Caco-2 (cell line): ENCODE measurements around the gene NDST1. TPM values are rescaled to one million over a fixed set of nuclear protein-coding genes. Genes with fewer than 3 reads are reported as not detected.

ENCODE experiments used
- BruUV-seq: library from RNA; stranded (reverse); fragments of 400-500 nt; replicated peaks from 2 replicates; lab custom pipeline; 2021; lab: Mats Ljungman, UMichigan
- CTCF ChIA-PET: fragments of 300-600 bp; sonication (Branson Sonifier 250); formaldehyde crosslinking; loops from one replicate; lab custom pipeline; 2022; ENCODE audit warnings: antibody characterized with exemption; lab: Charles Lee
- POLR2A ChIA-PET: fragments of 300-600 bp; sonication (Branson Sonifier 250); formaldehyde crosslinking; loops from one replicate; lab custom pipeline; 2022; ENCODE audit warnings: antibody characterized with exemption; lab: Charles Lee
- DNase-seq, 2 experiments: peaks; one replicate each; pipeline versions ENCODE4 v3.0.0 to v3.0.0-alpha.2; 2020 to 2022
- H3K27me3 ChIP-seq: replicated peaks from 2 replicates; pipeline ENCODE4 v1.6.0; 2011; ENCODE audit warnings: low read length; ENCODE audit not compliant: control insufficient read depth, insufficient read depth
- H3K36me3 ChIP-seq: 2 replicates; pipeline ENCODE4 v1.5.1; 2011; ENCODE audit warnings: low read length; ENCODE audit not compliant: control insufficient read depth, insufficient read depth
- H3K4me1 ChIP-seq: fragments of 250-450 bp; sonication (Bioruptor Pico); 2 replicates; pipeline ENCODE4 v1.5.1; 2020; ENCODE audit warnings: mild to moderate bottlenecking
- H3K4me3 ChIP-seq: 2 replicates; pipeline ENCODE4 v1.5.1; 2011; ENCODE audit warnings: low read depth, mild to moderate bottlenecking, control low read depth, low read length
- H3K9me3 ChIP-seq: fragments of 250-450 bp; sonication (Bioruptor Pico); 2 replicates; pipeline ENCODE4 v1.5.1; 2020; ENCODE audit warnings: mild to moderate bottlenecking, moderate library complexity
- H3K27ac Mint-ChIP-seq: one replicate; pipeline ENCODE4 v1.8.0; 2022; ENCODE audit warnings: mixed read lengths; ENCODE audit not compliant: unreplicated experiment
- H3K27me3 Mint-ChIP-seq: one replicate; pipeline ENCODE4 v1.8.0; 2022; ENCODE audit warnings: mixed read lengths; ENCODE audit not compliant: insufficient read depth, unreplicated experiment
- H3K36me3 Mint-ChIP-seq: one replicate; pipeline ENCODE4 v1.8.0; 2022; ENCODE audit warnings: mild to moderate bottlenecking, mixed read lengths; ENCODE audit not compliant: insufficient read depth, unreplicated experiment
- H3K4me1 Mint-ChIP-seq: one replicate; pipeline ENCODE4 v1.8.0; 2022; ENCODE audit warnings: low read depth, mixed read lengths; ENCODE audit not compliant: unreplicated experiment
- H3K4me3 Mint-ChIP-seq: one replicate; pipeline ENCODE4 v1.8.0; 2022; ENCODE audit warnings: mild to moderate bottlenecking, moderate library complexity, mixed read lengths; ENCODE audit not compliant: unreplicated experiment
- H3K9me3 Mint-ChIP-seq: one replicate; pipeline ENCODE4 v1.8.0; 2022; ENCODE audit warnings: mixed read lengths; ENCODE audit not compliant: unreplicated experiment
- CTCF ChIP-seq, 2 experiments: fragments of 200-600 bp in 1 of 2; IDR thresholded peaks; 1 replicate in 1 of 2; 2 replicates in 1 of 2; pipeline versions ENCODE4 v1.5.1 to v1.8.0; 2011 to 2022; ENCODE audit warnings: antibody characterized with exemption in 1 of 2, control low read depth in 1 of 2, inconsistent platforms in 1 of 2, low read depth in 1 of 2, low read length in 1 of 2, mild to moderate bottlenecking in 1 of 2, moderate library complexity in 1 of 2; ENCODE audit not compliant: insufficient read depth in 1 of 2, severe bottlenecking in 1 of 2, unreplicated experiment in 1 of 2
- intact Hi-C: fragments of 100-400 bp; cut with micrococcal nuclease; formaldehyde crosslinking; loops from one replicate; pipeline ENCODE4 v1.10.0; 2022; ENCODE audit not compliant: unreplicated experiment
- total RNA-seq: library from RNA; stranded (reverse); gene quantifications from 2 replicates; pipeline ENCODE4 v1.2.3, GENCODE V29; 2022

The NDST1 gene
- total RNA-seq, 1 experiment from 2014 or later, result 110 TPM

- H3K4me1 Mint-ChIP-seq, result peaks cover 30% of the 10 kb centered on the region
- no peak overlapping the region for H3K4me3 Mint-ChIP-seq
- H3K4me3 ChIP-seq, result no peak overlapping the region
- H3K4me1 ChIP-seq, result peaks cover 43% of the 10 kb centered on the region
- no peaks in the 10 kb centered on the region for H3K36me3 Mint-ChIP-seq
- H3K9me3 ChIP-seq, result no peaks in the 10 kb centered on the region
- H3K27me3 Mint-ChIP-seq, result no peaks in the 10 kb centered on the region
- ChIA-PET POLR2A (no interaction called here), CTCF (no interaction called here)
- H3K27me3 ChIP-seq, result no peaks in the 10 kb centered on the region
- no TSS peak for BruUV-seq
- no peak for TF ChIP-seq CTCF (IDR thresholded peaks at IDR 0.05; ENCODE audit: insufficient read depth in 1 of 2, low read depth in 1 of 2, low read length in 1 of 2, severe bottlenecking in 1 of 2, unreplicated experiment in 1 of 2)
- H3K9me3 Mint-ChIP-seq, result no peaks in the 10 kb centered on the region
- peak in 1 of 2 experiments; percentile 40 for DNase-seq
- H3K36me3 ChIP-seq, result no peaks in the 10 kb centered on the region
- intact Hi-C loops, result loop anchor here (1.0 to 2.0 kb wide), 2 partner anchors 13 to 35 kb away; no protein-coding TSS in a partner anchor
- peak overlapping the region; percentile 81 for H3K27ac Mint-ChIP-seq
Observed at GRCh38 chr5:150595466-150596031, 87.6 kb downstream of the NDST1 start.

- CTCF ChIA-PET, result no interaction called here
- H3K27me3 ChIP-seq, result no peaks in the 10 kb centered on the region
- no peak for TF ChIP-seq CTCF (IDR thresholded peaks at IDR 0.05; ENCODE audit: insufficient read depth in 1 of 2, low read depth in 1 of 2, low read length in 1 of 2, severe bottlenecking in 1 of 2, unreplicated experiment in 1 of 2)
- no peak for DNase-seq
- H3K9me3 Mint-ChIP-seq, result no peaks in the 10 kb centered on the region
- no peaks in the 10 kb centered on the region for H3K36me3 Mint-ChIP-seq
- no peak overlapping the region for H3K4me3 ChIP-seq
- H3K27me3 Mint-ChIP-seq, result no peaks in the 10 kb centered on the region
- H3K4me3 Mint-ChIP-seq, result peak overlapping the region; percentile 55
- no peaks in the 10 kb centered on the region for H3K36me3 ChIP-seq
- POLR2A ChIA-PET, result no interaction called here
- H3K4me1 ChIP-seq, result peaks cover 41% of the 10 kb centered on the region
- peaks cover 30% of the 10 kb centered on the region for H3K4me1 Mint-ChIP-seq
- intact Hi-C loops, result no loop called here
- no TSS peak for BruUV-seq
- no peaks in the 10 kb centered on the region for H3K9me3 ChIP-seq
- H3K27ac Mint-ChIP-seq, result peak overlapping the region; percentile 81
Observed at GRCh38 chr5:150596313-150596712, 88.4 kb downstream of the NDST1 start.

GRCh38 chr5:150596826-150597225 lies 88.9 kb downstream of the NDST1 start:
- CTCF ChIA-PET, result no interaction called here
- Histone ChIP-seq H3K36me3 (no peaks in the 10 kb centered on the region), H3K9me3 (no peaks in the 10 kb centered on the region), H3K4me3 (no peak overlapping the region), H3K4me1 (peaks cover 37% of the 10 kb centered on the region), H3K27me3 (no peaks in the 10 kb centered on the region)
- no TSS peak for BruUV-seq
- no peak overlapping the region for H3K4me3 Mint-ChIP-seq
- TF ChIP-seq CTCF (IDR thresholded peaks at IDR 0.05; ENCODE audit: insufficient read depth in 1 of 2, low read depth in 1 of 2, low read length in 1 of 2, severe bottlenecking in 1 of 2, unreplicated experiment in 1 of 2), result no peak
- no peaks in the 10 kb centered on the region for H3K27me3 Mint-ChIP-seq
- POLR2A ChIA-PET, result no interaction called here
- peak overlapping the region; percentile 81 for H3K27ac Mint-ChIP-seq
- peaks cover 30% of the 10 kb centered on the region for H3K4me1 Mint-ChIP-seq
- H3K36me3 Mint-ChIP-seq, result no peaks in the 10 kb centered on the region
- no peaks in the 10 kb centered on the region for H3K9me3 Mint-ChIP-seq
- intact Hi-C loops, result no loop called here
- DNase-seq, result no peak
